Stimulated activated CD4-positive, alpha-beta T cell treated with anti-CD3 and anti-CD28 coated beads, Interleukin-15, amount 100 ng/mL, for 1 hour (primary cell): Measurements from ENCODE around the gene SPINK9.

ENCODE experiments used
- DNase-seq, 2 donors: peaks; one replicate each; pipeline ENCODE4 v3.0.0-alpha.2; 2020; ENCODE audit warnings: low read depth in 1 of 2, low spot score in 1 of 2

Gene SPINK9, protein sequence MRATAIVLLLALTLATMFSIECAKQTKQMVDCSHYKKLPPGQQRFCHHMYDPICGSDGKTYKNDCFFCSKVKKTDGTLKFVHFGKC

DNA sequence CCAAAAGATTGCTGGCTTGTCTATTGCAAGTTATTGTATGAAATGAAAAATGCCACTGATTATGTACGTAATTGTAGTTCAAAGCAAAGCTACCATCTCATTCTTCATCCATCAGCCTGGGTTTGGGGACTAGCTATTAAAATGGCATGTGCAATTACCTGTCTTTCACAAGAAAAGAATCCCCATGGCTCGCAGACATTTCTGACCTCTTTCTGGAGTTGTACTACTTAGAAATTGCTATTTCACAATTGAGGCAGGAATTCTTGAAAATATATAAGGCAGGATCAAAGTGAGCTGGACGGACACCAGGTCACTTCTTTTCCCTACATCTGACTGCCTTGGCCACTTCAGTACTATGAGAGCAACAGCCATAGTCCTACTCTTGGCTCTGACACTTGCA, at the start of gene SPINK9:
Gene SPINK9 (plus strand): TSS at position 301 of the 400 bp plus-strand sequence. CDS start 55 bp downstream, at position 356.
- no peak for DNase-seq

DNA sequence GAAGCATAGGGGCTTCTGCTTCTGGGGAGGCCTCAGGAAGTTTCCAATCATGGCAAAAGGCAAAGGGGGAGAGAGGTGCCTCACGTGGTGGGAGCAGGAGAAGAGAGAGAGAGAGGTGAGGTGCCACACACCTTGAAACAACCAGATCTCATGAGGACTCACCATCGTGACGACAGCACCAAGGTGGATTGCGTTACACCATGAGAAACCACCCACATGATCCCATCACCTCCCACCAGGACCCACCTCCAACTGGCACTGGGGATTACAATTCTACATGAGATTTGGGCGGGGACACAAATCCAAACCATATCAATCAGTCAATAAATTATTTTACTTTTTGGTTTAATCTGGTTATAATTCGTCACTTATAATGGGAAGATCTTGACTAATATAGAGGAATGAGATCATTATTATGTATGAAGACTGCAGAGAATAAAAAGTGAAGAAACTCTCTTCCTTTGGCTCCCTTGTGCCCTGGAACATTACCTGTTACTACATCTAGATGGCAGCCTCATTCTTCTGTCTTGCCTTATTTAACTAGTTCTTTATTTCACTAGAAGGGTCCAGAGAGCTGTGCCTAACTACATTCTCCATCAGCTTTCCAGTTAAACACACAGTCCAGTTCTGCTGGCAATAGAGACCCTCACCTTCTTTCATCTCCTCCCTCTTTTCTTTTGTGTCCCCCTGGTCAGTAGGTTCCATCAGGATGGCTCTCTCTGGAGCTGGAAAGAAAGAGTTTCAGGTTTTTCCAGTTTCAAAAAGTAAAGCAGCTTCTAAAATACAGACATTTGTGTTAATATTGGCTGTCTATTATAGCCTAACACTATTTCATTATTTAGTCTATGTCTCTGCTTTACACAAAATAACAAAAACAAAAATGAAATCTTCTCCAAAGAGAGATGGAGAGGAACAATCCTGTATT, 44.8 kb upstream of the SPINK9 start:
- DNase-seq = no peak

DNA sequence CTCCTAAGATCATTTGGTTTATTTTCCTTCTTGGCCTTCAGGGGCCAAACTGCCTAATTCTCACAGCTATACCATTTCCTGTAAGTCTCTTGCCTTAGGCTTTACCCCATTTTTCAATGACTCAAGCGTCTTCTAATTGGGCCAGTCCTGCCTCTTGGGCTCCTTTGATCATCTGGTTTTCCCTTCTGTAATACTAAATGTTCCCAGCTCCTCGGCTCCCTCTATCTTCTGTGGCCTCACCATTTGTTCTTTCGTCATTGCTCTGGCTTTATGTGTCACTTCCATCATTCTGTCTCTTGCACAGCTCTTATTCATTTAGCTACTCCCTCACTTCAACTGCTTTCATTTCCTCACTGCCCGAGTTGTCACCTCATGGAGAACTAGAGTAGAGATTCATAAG, 37.6 kb upstream of the SPINK9 start:
- no peak for DNase-seq

DNA sequence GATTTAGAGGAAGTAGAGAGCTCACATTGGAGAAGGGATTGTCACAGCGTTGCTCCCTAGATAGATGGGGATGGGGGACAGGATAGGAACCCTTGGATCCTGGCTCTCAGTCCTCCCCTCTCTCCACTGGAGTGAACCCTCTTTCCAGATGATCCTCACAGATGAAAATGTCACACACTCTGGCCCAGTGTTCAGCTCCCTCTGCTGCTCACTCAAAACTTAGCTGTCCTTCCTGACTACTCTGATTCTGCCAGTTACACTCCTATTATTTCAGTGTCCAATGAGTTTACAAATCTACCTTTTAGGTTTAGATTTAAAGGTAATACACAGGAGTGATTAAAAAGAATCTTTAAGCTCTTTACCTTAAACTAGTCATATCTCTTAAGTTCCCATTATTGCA, 28.9 kb upstream of the SPINK9 start:
- no peak for DNase-seq

DNA sequence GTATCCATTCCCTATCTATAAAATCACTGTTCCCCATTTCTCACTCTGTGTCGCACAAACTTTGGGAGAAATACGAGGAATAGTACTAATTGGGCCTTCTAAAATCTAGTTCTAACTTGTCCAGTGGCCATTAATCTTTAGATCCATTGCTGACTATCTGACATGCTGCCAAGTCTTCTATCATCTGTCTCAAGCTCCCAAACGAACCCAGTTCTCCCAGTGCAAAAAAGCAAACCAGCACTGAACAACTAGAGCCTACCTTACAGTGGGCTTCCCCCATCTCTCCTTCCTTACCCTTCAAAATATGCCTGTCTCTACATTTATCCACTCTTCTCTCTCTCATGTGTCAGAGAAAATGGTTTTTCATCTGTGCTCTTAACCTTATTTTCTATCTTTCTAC, 26.3 kb upstream of the SPINK9 start:
- DNase-seq = no peak

DNA sequence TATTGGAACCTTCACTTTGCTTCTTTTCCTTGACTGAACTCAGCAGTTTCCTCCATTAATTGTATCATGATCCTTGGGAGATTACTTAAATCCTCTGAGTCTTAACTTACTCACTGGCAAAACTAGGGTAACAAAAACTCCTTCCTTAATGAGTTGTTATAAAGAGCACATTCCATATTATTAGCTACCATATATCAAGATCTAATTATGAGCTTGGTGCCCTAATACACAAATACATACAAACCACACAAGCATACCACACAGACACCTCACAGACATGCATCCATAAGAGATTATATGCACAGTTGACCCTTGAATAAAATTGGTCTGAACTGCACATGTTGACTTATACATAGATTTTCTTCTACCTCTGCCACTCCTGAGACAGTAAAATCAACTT, 25.6 kb upstream of the SPINK9 start:
- no peak for DNase-seq

DNA sequence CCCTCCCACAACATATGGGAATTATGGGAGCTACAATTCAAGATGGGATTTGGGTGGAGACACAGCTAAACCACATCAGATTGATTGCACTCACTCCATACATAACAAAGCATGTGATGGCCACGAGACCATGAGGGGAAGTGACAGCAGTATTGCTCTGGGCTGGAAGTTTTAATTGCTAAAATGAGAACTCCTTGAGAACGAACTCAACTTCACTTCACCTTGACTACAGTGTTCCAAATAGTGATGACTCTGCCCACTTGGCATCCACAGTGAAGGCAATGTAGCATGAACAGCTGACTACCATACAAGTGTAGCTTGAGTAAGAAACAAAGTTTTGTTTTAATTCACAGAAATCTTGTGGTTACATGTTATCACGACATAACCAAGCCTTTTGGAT, 23.9 kb upstream of the SPINK9 start:
- DNase-seq = no peak

DNA sequence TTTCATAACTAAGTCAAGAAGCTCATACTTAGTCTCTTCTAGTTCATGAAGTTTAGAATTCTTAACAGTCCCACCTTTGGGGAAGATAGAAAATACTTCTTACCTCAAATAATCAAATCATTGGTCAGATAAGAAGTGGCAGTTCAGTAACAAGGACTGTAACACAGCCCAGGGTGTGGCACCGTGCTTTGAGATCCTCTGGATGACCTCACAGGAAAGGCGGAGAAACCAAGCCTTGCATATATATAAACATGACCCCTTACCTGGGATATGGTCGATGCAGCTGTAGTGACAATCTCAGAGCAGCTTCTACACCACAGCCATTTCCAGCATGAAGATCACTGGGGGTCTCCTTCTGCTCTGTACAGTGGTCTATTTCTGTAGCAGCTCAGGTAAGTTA, 23.2 kb upstream of the SPINK9 start, which contains the start of gene SPINK7:
Gene SPINK7 (plus strand): TSS at position 271 of the 400 bp plus-strand sequence. CDS start 61 bp downstream, at position 332.
- DNase-seq = no peak

DNA sequence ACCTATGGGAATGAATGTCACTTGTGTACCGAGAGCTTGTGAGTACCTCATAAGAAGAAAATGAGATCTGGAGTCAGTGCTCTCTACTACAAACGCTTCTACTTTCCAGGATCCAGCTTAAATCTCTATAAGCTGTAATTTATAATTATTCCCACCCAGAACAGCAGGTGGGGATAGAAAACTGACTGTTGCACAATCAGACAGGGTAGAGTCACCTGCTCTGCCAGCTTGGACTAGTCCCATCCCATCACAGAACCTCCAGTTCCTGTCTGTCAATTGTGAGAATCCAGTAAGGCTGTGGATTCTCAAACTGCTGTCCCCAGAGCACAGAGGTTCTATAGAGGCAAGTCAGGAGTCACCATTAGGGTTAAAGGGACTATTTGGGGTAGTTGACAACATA, 21.2 kb upstream of the SPINK9 start:
- DNase-seq = no peak

DNA sequence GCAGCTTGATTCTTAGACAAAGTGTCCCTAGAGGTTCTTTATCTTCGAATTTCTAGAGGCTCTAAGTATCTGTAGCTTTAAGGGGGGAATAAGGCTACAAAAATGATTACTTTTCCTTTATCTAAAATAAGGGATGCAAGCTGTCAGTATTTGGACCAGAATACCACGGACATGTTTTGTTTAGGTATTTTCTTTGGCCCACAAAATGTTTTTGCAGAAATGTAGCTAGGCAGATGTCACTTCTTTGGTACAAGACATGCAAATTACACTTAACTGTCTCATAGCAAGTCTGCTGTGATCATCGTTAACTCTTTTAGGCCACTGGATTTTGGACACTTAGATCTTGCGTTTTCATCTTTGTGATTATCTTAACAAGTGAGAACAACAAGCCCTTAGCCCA, 20.6 kb upstream of the SPINK9 start:
- DNase-seq = no peak

DNA sequence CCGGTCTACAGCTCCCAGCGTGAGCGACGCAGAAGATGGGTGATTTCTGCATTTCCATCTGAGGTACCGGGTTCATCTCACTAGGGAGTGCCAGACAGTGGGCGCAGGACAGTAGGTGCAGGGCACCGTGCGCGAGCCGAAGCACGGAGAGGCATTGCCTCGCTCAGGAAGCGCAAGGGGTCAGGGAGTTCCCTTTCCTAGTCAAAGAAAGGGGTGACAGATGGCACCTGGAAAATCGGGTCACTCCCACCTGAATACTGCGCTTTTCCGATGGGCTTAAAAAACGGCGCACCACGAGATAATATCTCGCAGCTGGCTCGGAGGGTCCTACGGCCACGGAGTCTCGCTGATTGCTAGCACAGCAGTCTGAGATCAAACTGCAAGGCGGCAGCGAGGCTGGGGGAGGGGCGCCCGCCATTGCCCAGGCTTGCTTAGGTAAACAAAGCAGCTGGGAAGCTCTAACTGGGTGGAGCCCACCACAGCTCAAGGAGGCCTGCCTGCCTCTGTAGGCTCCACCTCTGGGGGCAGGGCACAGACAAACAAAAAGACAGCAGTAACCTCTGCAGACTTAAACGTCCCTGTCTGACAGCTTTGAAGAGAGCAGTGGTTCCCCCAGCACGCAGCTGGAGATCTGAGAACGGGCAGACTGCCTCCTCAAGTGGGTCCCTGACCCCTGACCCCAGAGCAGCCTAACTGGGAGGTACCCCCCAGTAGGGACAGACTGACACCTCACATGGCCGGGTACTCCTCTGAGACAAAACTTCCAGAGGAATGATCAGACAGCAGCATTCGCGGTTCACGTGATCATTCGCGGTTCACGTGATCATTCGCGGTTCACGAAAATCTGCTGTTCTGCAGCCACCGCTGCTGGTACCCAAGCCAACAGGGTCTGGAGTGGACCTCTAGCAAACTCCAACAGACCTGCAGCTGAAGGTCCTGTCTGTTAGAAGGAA, 15.1 kb upstream of the SPINK9 start:
- peak in 1 of 2 donors; percentile 3 for DNase-seq

DNA sequence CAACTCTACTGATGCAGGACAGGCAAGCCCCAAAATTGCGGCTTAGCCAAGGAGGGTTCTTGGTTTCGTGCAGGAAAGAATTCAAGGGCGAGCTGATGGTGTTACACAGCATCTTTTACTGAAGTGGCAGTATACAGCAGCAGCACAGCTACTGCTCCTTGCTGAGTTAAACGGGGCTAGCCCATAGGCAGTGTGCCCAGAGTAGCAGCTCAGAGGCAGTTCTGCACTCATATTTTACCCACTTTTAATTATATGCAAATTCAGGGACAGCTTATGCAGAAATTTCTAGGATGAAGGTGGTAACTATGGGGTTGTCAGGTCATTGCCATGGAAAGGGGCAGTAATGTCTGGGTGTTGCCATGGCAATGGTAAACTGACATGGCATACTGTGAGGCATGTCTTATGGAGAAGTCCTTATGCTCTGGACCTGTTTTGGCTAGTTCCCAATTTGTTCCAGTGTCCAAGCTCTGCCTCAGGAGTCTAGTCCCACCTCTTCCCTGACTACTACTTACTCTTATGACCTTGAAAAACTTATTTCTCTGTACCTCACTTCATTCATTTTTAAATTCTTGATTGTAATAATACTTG, 2.0 kb upstream of the SPINK9 start:
- DNase-seq = no peak

DNA sequence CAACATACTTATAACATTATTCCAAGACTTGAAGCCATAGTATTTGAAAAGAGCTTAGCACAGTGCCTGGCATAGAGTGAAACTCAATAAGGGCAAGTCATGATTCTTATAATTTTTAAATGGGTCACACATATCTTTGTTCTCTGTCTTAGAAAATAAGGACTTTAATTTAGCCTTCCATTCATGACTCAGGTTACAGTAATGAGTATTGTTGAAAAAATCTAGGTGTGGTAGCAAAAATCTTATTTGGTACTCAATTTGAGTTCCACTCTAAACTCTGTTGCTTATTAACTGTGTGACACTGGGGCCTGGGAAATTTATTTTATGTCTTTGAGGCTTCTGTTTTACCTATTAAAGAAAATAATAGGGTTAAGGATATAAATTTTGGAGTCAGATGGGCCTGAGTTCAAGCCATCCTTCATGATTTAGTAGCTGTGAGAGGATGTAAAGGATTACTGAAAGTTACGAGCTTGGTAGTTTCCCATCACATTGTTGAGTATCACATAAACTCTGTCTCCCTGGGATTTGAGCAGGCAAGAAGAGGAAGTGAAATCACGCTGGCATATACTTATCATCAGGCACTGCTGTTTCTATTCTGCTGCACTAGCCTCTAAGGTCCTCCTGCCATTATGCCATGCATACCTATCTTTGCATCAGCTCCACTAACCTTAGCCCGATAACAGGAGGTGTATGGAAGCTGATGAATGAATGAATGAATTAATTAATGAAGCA, 1.5 kb downstream of the SPINK9 start:
- no peak for DNase-seq

DNA sequence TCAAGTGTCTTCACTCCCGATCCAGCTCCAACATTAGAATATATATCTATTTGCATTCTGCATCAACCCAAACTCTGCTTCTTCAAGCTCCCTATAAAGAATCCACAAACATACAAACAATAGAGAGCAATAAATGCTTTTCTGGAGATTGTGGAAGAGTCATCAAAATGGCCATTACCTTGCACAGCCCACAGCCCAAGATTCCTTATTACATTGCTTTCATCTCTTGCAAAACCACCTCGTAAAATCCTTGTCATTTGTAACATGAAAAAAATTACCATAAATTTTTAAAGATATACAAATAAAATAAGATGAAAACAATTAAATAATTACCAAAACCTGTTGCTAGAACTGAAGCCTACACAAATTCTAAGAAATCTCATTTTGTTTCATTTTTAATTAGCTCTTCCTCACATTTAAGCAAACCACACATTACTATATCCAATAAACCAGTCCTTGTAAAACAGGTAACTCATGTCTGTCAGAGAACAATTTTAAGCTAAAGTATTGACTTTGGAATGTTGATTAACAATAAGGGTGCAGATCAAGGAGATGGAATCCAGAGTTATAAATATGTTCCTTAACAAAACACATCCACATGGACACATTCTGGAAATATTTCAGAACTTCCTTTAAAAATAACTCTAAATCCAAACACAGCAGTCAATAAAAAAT, 7.1 kb downstream of the SPINK9 start:
- no peak for DNase-seq

DNA sequence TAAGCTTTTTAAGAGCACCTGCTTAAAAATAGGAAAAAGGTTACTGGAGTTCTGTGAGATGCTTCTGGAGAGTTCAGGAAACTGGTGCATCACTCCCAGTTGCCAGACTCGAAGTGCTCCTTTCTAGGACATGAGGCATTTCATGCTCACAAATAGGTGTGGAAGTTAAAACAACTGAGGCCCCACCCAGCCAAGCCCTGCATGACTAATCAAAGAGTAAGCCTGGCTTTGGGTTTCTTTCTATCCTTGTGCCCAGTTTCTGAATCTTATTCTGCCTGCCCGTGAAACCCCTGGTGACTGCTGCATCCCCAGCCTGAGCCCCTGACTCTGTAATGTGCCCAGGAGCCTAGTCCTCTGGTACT, 7.7 kb downstream of the SPINK9 start:
- DNase-seq = no peak

DNA sequence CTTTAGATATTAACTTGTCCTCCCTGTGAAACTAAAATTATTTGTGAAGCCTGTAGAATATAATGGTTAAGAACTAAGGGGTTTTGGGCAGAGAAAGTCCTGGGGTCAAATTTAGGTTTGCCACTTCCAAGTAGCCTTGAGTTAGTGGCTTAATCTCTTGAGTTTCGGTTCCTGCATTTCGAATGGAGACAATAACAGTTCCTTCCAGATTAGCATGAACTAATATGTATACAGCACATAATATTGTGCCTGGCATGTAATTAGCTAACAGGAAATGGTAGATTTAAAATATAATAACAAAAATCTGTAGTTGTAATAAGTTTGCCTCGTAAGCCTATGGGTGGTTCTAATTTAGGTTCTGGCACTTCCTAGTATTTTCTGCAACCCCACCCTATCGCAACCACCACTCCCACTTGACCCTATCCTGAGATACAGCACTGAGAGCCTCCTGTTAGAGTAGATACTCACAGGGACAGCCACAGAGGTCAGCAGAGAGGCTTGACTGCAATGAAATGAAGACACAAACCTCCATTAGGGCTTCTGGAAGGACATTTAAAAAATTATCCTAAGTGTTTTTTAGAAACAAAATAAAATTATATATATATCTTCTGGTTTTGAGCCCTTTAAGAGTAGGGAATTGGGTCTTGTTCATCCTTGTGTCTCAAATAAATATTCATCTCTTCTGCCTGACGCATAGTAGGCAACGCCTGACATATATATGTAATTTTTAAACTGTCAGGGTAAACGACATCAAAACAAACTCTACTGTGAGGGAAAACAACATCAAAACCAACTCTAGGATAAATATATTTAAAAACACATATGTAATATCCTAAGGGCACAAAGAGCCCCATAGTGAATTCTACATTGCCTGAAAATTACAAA, 8.5 kb downstream of the SPINK9 start:
- DNase-seq = no peak

DNA sequence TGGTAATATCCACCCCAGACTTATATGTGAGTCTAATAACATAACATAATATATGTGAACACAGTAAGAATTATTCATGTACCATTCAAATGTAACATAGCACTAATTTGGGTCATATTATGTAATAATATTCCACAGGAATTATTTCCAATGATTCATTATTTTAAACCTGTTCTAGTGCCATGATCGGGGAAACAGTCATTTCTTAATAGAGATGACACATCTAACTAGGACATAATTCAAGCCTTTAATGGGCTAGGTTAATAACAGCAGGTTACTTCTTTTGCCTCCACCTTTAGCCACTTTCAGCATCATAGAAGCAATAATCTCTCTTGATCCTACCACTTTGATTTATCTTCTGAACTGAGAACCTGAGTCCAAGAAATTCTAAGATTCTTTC, 12.3 kb downstream of the SPINK9 start:
- DNase-seq = no peak

DNA sequence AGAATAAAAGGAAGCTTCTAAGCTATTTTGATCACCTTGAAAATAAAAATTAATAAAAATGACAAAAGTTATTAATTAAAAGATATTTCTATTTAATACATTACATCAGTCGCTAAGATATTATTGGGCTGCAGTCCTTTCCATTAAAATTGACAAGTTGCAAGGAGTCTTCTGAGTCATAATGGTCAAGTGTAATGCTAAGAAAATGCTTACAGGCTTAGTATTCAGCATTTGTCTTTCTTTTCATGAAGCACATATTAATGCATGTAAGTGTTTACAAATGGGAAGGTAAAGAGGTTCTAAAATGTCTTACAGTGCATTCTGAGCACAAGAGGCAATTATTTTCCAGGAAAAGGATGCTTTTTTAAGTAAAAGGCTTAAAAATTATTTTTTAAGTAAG, 17.3 kb downstream of the SPINK9 start:
- DNase-seq = no peak

DNA sequence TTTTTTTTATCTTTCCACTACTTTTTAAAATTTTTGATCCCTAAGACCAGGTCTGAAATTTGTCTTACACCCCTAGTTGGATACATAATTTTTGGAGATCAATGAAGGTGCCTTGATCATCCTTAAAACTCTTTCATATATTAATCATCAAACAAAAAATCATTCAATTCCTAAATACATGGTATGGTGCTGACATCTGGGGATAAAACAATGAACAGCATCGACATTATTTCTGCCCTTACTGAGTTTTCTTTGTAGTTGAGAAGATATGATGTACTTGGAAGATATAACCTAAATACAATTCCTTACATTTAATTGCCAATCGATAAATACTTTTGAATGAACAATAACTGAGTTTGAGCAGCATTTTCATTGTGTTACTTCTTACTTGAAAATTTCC, 18.3 kb downstream of the SPINK9 start:
- no peak for DNase-seq
